Neural crest cell (in vitro differentiated cells): ENCODE results near the gene DAZAP1. TPM values are rescaled to one million over a fixed set of nuclear protein-coding genes. Genes with fewer than 3 reads are reported as not detected.

Experiments used
- DNase-seq: peaks from one replicate; pipeline ENCODE4 v3.0.0; 2021; ENCODE audit warnings: low read depth, mixed read lengths, low spot score
- H3K27ac Mint-ChIP-seq: one replicate; pipeline ENCODE4 v1.8.0; 2021; ENCODE audit warnings: mild to moderate bottlenecking, mixed read lengths; ENCODE audit not compliant: unreplicated experiment
- H3K27me3 Mint-ChIP-seq: 2 replicates; pipeline ENCODE4 v1.8.0; 2021; ENCODE audit warnings: low read depth, mild to moderate bottlenecking, mixed read lengths
- H3K36me3 Mint-ChIP-seq: 2 replicates; pipeline ENCODE4 v1.8.0; 2021; ENCODE audit warnings: low read depth, mild to moderate bottlenecking, mixed read lengths
- H3K4me1 Mint-ChIP-seq: 2 replicates; pipeline ENCODE4 v1.8.0; 2021; ENCODE audit warnings: mixed read lengths
- H3K4me3 Mint-ChIP-seq: one replicate; pipeline ENCODE4 v1.8.0; 2021; ENCODE audit warnings: mild to moderate bottlenecking, mixed read lengths
- H3K9me3 Mint-ChIP-seq: 2 replicates; pipeline ENCODE4 v1.8.0; 2021; ENCODE audit warnings: mixed read lengths
- CTCF ChIP-seq: fragments of 200-600 bp; sonication (generic); conservative IDR thresholded peaks from 2 replicates; pipeline ENCODE4 v1.5.0; 2021; ENCODE audit warnings: antibody characterized with exemption, mild to moderate bottlenecking
- total RNA-seq: library from RNA; stranded (reverse); gene quantifications from 2 replicates; pipeline ENCODE4 v1.2.1, GENCODE V29; 2021

DAZAP1 gene
- total RNA-seq, 1 donor from 2014 or later: 146 TPM

DNA sequence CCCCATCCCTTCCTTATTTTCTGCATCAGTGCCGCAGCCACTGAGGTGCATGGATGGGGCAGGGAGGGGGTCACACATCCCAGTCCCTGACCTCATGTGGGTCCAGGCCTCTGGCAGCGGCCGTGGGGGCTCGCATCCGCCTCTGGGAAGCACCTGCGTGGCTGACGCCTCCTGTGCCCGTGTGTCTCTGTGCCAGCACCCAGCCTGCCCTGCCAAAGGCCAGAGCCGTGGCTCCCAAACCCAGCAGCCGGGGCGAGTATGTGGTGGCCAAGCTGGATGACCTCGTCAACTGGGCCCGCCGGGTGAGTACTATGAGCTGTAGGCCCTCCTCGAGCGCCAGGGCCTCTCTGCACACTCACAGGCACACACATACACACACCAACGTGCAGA is 18.8 kb upstream of the DAZAP1 start:
- Mint-ChIP-seq H3K36me3 (peaks cover 7% of the 10 kb centered on the region), H3K9me3 (no peaks in the 10 kb centered on the region), H3K27me3 (peaks cover under 1% of the 10 kb centered on the region), H3K27ac (peak overlapping the region; percentile 57), H3K4me3 (peak overlapping the region; percentile 59), H3K4me1 (peaks cover 6% of the 10 kb centered on the region)
- no peak for TF ChIP-seq CTCF
- DNase-seq: no peak

- H3K4me1 Mint-ChIP-seq: peaks cover 4% of the 10 kb centered on the region
- peak overlapping the region; percentile 59 for H3K4me3 Mint-ChIP-seq
- no peaks in the 10 kb centered on the region for H3K9me3 Mint-ChIP-seq
- H3K27me3 Mint-ChIP-seq: no peaks in the 10 kb centered on the region
- peak overlapping the region; percentile 57 for H3K27ac Mint-ChIP-seq
- peaks cover 6% of the 10 kb centered on the region for H3K36me3 Mint-ChIP-seq
- no peak for DNase-seq
- TF ChIP-seq CTCF: no peak
These were observed 18.1 kb upstream of the DAZAP1 start for GRCh38 chr19:1389033-1389940.

DNA sequence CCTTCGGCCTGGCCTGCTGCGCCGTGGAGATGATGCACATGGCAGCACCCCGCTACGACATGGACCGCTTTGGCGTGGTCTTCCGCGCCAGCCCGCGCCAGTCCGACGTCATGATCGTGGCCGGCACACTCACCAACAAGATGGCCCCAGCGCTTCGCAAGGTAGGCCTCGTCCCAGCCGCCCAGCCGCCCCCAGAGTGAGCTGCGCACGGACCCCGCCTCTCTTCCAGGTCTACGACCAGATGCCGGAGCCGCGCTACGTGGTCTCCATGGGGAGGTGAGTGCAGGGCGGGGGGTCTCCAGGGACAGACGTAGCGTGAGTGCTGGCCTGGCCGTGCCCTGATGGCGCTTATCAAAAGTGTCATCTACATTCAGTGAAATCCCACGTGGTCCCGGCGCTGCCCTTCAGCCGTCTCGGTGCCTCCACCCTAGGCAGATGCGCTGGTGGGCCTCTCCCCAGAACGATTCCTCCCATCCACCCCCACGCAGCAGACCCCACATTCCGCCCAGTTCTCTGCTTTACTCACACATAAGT is 16.4 kb upstream of the DAZAP1 start:
- no peak for TF ChIP-seq CTCF

GRCh38 chr19:1392407-1392806 is 15.0 kb upstream of the DAZAP1 start:
- H3K27me3 Mint-ChIP-seq: no peaks in the 10 kb centered on the region

More for the DNA sequence above, 16.4 kb upstream of the DAZAP1 start:
- H3K27me3 Mint-ChIP-seq: no peaks in the 10 kb centered on the region
- H3K4me1 Mint-ChIP-seq: no peaks in the 10 kb centered on the region
- no peak for DNase-seq
- no peak overlapping the region for H3K27ac Mint-ChIP-seq
- no peaks in the 10 kb centered on the region for H3K9me3 Mint-ChIP-seq
- H3K36me3 Mint-ChIP-seq: peaks cover 6% of the 10 kb centered on the region
- peak overlapping the region; percentile 51 for H3K4me3 Mint-ChIP-seq

More at GRCh38 chr19:1392407-1392806, 15.0 kb upstream of the DAZAP1 start:
- Mint-ChIP-seq H3K9me3 (no peaks in the 10 kb centered on the region), H3K4me3 (peak overlapping the region; percentile 31), H3K36me3 (peaks cover 6% of the 10 kb centered on the region), H3K4me1 (no peaks in the 10 kb centered on the region), H3K27ac (peak overlapping the region; percentile 35)
- TF ChIP-seq CTCF: no peak
- no peak for DNase-seq
